ENCODE measurements around the gene GSG1. TPM values are rescaled to one million over a fixed set of nuclear protein-coding genes. Genes with fewer than 3 reads are reported as not detected.

GSG1 gene
- total and polyA plus RNA-seq, 2 donors (not counting 3 experiments of a cell fraction or from before 2014, with no cell fraction given) = not detected

GRCh38 chr12:13106666-13107065, 3.2 kb upstream of the GSG1 start:
- POLR2A ChIA-PET = no interaction called here
- CTCF ChIA-PET = no interaction called here

More at GRCh38 chr12:13106666-13107065, 3.2 kb upstream of the GSG1 start:
- H3K9ac ChIP-seq (replicated peaks; ENCODE audit: extremely low read depth, insufficient read depth, low read length) = no peak overlapping the region
- intact Hi-C loops (cut with micrococcal nuclease) = no loop called here
- H3K36me3 ChIP-seq (ENCODE audit: control insufficient read depth in 2 of 2, extremely low read depth in 1 of 2, insufficient read depth in 2 of 2, low read length in 2 of 2) = no peaks in the 10 kb centered on the region
- DNase-seq (ENCODE audit: low read depth, low spot score) (no peak), FAIRE-seq (no peak)
- no peaks in the 10 kb centered on the region for H3K9me1 ChIP-seq (replicated peaks; ENCODE audit: control insufficient read depth, extremely low read depth, insufficient read depth, low read length)
- no peak overlapping the region for H3K4me2 ChIP-seq (ENCODE audit: insufficient read depth, low read length)
- H2AFZ ChIP-seq (ENCODE audit: low read depth, low read length) = no peak overlapping the region
- H3K4me3 ChIP-seq (replicated peaks in 1 of 3; ENCODE audit: insufficient read depth in 1 of 3, low read depth in 1 of 3, low read length in 3 of 3) = no peak overlapping the region
- no TSS peak for BruUV-seq (replicated peaks)
- no peaks in the 10 kb centered on the region for H3K79me2 ChIP-seq (ENCODE audit: control insufficient read depth, insufficient read depth, low read length)
- H3K4me1 ChIP-seq (ENCODE audit: control insufficient read depth, extremely low read depth, insufficient read depth, low read length) = peaks cover 6% of the 10 kb centered on the region
- no peak for TF ChIP-seq POLR2AphosphoS5 (IDR thresholded peaks at IDR 0.05; ENCODE audit: insufficient read depth, low read depth, low read length)
- TF ChIP-seq MAX (IDR thresholded peaks at IDR 0.05; ENCODE audit: insufficient read depth, insufficient read length) = no peak
- no peak for TF ChIP-seq MYC (IDR thresholded peaks at IDR 0.05; ENCODE audit: low read depth, low read length)
- no peak for TF ChIP-seq JUN (IDR thresholded peaks at IDR 0.05; ENCODE audit: borderline replicate concordance, insufficient read depth, insufficient read length, low read depth)
- no peak for TF ChIP-seq EZH2 (IDR thresholded peaks at IDR 0.05; ENCODE audit: borderline replicate concordance, low read depth, low read length, severe bottlenecking)
- TF ChIP-seq GATA2 (IDR thresholded peaks at IDR 0.05; ENCODE audit: insufficient read depth, insufficient read length, low read depth, low read length) = no peak
- no peak for TF ChIP-seq FOS (IDR thresholded peaks at IDR 0.05; ENCODE audit: borderline replicate concordance, insufficient read depth, low read length)
- TF ChIP-seq POLR2A (IDR thresholded peaks at IDR 0.05; ENCODE audit: low read depth, low read length) = no peak
- TF ChIP-seq, protein P1, sequence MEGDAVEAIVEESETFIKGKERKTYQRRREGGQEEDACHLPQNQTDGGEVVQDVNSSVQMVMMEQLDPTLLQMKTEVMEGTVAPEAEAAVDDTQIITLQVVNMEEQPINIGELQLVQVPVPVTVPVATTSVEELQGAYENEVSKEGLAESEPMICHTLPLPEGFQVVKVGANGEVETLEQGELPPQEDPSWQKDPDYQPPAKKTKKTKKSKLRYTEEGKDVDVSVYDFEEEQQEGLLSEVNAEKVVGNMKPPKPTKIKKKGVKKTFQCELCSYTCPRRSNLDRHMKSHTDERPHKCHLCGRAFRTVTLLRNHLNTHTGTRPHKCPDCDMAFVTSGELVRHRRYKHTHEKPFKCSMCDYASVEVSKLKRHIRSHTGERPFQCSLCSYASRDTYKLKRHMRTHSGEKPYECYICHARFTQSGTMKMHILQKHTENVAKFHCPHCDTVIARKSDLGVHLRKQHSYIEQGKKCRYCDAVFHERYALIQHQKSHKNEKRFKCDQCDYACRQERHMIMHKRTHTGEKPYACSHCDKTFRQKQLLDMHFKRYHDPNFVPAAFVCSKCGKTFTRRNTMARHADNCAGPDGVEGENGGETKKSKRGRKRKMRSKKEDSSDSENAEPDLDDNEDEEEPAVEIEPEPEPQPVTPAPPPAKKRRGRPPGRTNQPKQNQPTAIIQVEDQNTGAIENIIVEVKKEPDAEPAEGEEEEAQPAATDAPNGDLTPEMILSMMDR (IDR thresholded peaks at IDR 0.05; ENCODE audit: extremely low read depth in 1 of 2, insufficient read depth in 1 of 2, low read depth in 1 of 2, low read length in 2 of 2) = no peak
- no peaks in the 10 kb centered on the region for H4K20me1 ChIP-seq (replicated peaks; ENCODE audit: control insufficient read depth, extremely low read depth, insufficient read depth, low read length)
- dilution Hi-C loops (cut with MboI; ENCODE audit: extremely low pct_ligation_motif_present, low sequenced_read_pairs) = no loop called here
- H3K27me3 ChIP-seq (ENCODE audit: control insufficient read depth in 2 of 2, insufficient read depth in 2 of 2, low read length in 2 of 2) = no peaks in the 10 kb centered on the region
- H3K27ac ChIP-seq (ENCODE audit: insufficient read depth, low read depth, low read length) = no peak overlapping the region
- H3K9me3 ChIP-seq (replicated peaks; ENCODE audit: control insufficient read depth, insufficient read depth, low read length) = no peaks in the 10 kb centered on the region

All from endothelial cell of umbilical vein (primary cell).